ENCODE measurements around the gene TMEM92.

TMEM92 gene

DNA sequence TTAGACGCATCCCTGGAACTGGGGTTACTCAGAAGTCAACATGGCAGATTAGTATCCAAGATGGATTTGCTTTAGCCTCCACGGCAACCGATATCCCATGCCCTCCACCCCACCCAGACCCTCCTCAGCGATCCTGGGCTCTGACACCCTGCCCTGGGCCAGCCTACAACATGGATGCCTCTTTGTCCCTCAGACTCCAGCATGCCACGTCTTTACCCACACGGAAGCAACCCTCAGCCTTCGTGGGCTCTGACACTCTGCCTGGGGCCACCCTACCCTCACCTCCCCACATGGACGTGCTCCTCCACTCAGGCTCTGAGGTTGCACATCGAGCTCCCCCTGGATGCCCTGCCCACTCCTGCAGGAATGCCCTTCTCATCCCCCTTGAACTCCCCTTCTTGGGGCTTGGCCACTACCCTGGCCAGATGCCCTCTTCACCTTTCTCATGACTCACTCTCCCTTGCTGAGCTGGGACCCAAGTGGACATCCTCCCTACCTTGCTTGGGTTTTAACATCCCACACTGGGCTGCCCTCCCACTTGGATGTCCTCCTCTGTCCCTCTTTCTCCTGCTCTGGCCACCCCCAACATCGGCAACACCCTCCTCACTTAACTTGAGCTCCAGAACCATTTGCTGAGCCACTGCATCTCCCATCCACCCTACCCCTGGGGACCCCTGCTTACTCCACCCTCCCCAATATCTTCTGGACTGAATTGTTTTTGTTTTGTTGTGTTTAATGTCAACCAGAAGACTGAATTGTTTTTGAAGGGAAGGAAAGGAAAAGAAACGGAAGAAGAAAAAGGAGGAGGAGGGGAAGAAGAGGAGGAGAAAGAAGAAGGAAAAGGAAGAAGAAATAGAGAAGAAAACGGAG, 18.3 kb upstream of the TMEM92 start:
- TF ChIP-seq, protein P1, sequence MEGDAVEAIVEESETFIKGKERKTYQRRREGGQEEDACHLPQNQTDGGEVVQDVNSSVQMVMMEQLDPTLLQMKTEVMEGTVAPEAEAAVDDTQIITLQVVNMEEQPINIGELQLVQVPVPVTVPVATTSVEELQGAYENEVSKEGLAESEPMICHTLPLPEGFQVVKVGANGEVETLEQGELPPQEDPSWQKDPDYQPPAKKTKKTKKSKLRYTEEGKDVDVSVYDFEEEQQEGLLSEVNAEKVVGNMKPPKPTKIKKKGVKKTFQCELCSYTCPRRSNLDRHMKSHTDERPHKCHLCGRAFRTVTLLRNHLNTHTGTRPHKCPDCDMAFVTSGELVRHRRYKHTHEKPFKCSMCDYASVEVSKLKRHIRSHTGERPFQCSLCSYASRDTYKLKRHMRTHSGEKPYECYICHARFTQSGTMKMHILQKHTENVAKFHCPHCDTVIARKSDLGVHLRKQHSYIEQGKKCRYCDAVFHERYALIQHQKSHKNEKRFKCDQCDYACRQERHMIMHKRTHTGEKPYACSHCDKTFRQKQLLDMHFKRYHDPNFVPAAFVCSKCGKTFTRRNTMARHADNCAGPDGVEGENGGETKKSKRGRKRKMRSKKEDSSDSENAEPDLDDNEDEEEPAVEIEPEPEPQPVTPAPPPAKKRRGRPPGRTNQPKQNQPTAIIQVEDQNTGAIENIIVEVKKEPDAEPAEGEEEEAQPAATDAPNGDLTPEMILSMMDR (IDR thresholded peaks at IDR 0.05; ENCODE audit: low read depth, low read length, missing control alignments), result no peak
- H3K27me3 ChIP-seq (replicated peaks), result no peaks in the 10 kb centered on the region
- H3K4me3 ChIP-seq (ENCODE audit: low read depth, low read length), result no peak overlapping the region
- H3K36me3 ChIP-seq (replicated peaks), result no peaks in the 10 kb centered on the region
- no peak for DNase-seq
- in situ Hi-C loops (cut with HindIII; ENCODE audit: low pct_ligation_motif_present, low sequenced_read_pairs), result no loop called here
- no peak overlapping the region for H3K27ac ChIP-seq

DNA sequence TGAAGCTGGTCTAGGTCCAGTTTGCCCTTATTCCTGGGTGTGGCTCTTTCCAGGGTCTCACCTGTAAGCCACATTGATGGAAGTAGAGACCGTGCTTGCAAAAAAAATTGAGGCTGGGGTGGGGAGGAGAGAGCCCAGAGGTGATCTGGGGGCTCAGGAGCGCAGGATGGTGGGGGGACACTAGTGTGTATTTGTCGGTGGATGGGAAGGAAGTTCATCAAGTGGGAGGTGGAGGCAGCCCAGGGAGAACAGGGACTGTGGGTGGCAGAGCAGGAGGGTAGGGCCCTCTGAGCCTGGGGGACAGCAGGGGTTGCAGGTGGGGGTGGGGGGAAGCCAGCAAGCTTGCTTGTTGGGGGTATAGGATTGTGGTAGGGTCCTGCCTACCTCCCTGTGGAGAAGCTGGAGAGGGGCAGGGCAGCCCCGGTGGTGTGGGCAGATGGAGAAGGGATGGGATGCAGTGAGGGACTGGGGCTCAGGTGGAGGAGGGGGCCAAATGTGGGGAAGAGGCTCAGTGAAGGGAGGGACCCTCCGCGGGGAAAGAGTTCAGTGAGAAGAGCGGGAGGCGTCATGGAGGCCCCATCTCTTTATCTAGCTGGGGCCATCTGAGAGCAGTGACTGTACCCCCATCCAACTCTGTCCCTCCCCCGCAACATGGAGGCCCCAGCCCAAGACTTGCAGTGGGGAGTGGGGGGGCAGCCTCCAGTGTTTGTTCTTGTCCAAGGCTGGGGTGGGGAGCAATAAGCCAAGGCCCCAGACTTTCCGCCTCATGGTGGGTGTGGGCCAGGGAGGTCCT, 17.2 kb upstream of the TMEM92 start:
- H3K4me3 ChIP-seq (ENCODE audit: low read depth, low read length), result no peak overlapping the region
- in situ Hi-C loops (cut with HindIII; ENCODE audit: low pct_ligation_motif_present, low sequenced_read_pairs), result no loop called here
- no peaks in the 10 kb centered on the region for H3K27me3 ChIP-seq (replicated peaks)
- no peak for DNase-seq
- no peaks in the 10 kb centered on the region for H3K36me3 ChIP-seq (replicated peaks)
- TF ChIP-seq, protein P1 (IDR thresholded peaks at IDR 0.05; ENCODE audit: low read depth, low read length, missing control alignments), result no peak
- H3K27ac ChIP-seq, result no peak overlapping the region

DNA sequence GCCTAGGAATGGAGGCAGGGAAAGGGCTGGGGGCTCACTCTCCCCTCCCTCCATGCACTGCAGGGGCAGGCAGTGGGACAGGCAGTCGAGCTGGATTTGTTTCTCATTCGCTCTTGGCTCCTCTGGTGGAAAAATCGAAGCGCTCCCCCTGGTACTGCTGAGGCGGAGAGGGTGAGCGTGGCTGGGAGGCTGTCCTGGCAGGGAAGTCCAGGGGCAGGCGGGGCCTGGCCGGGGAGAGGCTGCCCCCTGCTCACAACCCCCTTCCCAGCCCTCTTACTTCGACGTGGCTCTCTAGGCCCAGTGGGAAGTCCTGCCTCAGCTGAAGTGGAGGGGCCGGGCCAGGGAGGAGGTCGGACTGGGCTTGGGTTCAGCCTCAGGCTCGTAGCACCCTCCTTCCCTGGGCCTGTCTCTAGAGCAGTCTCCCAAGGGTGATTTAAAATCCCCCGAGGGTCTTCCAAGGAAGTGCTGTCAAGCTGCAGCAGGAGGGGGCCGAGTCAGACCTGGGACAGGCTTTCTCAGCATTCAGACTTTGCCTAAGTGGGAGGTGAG, 16.5 kb upstream of the TMEM92 start:
- TF ChIP-seq, protein P1 (IDR thresholded peaks at IDR 0.05; ENCODE audit: low read depth, low read length, missing control alignments), result no peak
- H3K4me3 ChIP-seq (ENCODE audit: low read depth, low read length), result no peak overlapping the region
- in situ Hi-C loops (cut with HindIII; ENCODE audit: low pct_ligation_motif_present, low sequenced_read_pairs), result no loop called here
- no peaks in the 10 kb centered on the region for H3K36me3 ChIP-seq (replicated peaks)
- DNase-seq, result no peak
- no peaks in the 10 kb centered on the region for H3K27me3 ChIP-seq (replicated peaks)
- no peak overlapping the region for H3K27ac ChIP-seq

DNA sequence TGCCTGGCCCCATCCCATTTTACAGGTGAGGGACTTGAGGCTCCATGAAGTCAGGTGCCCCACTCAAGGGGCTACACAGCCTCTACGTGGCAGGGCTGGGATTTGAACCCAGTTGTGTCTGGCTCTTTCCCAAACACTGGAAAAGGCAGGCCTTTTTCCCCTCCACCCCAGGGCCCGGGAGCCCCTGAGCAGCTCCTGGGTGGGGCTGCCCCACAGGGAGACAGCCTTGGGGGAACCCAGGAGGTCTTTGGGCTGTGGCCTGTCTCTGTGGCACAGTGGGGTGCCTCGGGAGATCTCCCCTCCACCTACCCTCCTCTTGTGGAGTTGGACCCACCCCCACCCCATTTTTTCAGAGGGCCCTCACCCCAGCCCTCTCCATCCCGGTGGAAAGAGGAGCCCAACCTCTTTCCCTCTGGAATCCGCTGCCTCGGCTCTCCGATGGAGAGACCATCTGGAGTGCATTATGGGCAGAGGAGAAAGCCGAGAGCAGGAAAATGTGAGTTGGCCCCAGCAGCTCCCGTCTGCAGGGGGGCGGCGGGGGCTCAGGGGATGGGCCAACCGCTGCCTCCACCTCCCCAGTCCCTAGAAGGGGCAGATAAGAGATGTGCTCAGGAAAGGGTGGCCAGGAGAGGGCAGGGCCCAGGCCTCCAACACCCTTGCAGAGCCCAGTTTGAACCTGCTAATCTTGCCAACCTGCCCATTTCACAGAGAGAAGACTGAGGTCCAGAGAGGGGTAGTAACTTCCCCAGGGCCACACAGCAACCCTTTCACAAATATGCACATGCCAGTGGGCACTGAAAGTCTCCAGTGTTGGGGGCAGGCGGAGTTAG, 15.4 kb upstream of the TMEM92 start:
- TF ChIP-seq, protein P1 (IDR thresholded peaks at IDR 0.05; ENCODE audit: low read depth, low read length, missing control alignments), result no peak
- Histone ChIP-seq H3K4me3 (ENCODE audit: low read depth, low read length) (no peak overlapping the region), H3K36me3 (replicated peaks) (no peaks in the 10 kb centered on the region), H3K27me3 (replicated peaks) (no peaks in the 10 kb centered on the region), H3K27ac (no peak overlapping the region)
- in situ Hi-C loops (cut with HindIII; ENCODE audit: low pct_ligation_motif_present, low sequenced_read_pairs), result no loop called here
- DNase-seq, result no peak

DNA sequence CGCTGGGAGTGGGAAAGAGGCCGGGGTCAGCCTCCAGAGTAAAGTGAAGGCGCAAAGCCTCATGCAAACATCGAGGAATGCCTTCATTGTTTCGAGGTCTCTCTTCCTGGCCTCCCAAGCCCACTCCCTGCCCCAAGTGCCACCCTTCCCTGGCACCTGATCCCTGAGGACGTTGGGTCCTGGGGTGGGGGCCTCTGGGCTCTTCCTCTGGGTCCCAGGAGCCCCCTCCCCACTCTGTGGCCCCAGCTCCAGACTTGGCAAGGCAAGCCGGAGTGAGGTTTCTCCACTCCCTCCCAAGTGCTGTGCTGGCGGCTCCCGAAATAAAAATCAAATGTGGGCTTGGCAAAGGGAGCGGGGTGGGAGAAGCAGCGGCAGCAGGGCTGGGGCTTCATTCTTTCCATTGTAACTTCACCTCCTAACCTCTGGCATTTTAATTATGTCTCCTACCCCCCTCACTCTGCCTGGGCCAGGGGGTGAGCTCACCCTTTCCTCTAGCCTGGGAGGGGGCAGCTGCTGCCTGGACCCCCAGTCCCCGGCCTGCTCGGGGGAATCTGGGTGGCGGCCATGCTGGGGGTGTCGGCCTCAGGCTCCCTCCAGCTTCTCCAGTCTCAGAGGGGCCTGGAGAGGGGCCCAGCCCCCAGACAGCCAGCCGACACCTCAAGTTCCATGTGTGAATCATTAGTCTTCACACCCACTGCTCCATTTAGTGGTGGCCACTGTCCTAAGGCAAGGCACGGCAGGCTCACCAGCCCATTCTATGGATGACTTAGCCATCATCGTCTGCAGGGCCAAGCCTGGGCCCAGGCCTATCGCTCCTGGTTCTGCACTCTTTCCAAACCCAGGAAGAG, 14.6 kb upstream of the TMEM92 start:
- in situ Hi-C loops (cut with HindIII; ENCODE audit: low pct_ligation_motif_present, low sequenced_read_pairs), result no loop called here
- Histone ChIP-seq H3K36me3 (replicated peaks) (no peaks in the 10 kb centered on the region), H3K27me3 (replicated peaks) (no peaks in the 10 kb centered on the region), H3K4me3 (ENCODE audit: low read depth, low read length) (no peak overlapping the region), H3K27ac (no peak overlapping the region)
- TF ChIP-seq, protein P1 (IDR thresholded peaks at IDR 0.05; ENCODE audit: low read depth, low read length, missing control alignments), result no peak
- DNase-seq, result no peak

Data from brain microvascular endothelial cell (primary cell).